Camera-type eye (tissue), 1 donor: ENCODE measurements around the gene PXDC1. TPM values are rescaled to one million over a fixed set of nuclear protein-coding genes. Genes with fewer than 3 reads are reported as not detected.

Source experiments
- total RNA-seq: library from RNA; depleted of rRNA; stranded (reverse); fragments of >200 nt; gene quantifications from one replicate; pipeline ENCODE4 v1.2.3, GENCODE V29; 2014

The PXDC1 gene
- total RNA-seq: 22.0 TPM

GRCh38 chr6:3751077-3751729 is at the start of gene PXDC1:
PXDC1 (minus strand) TSS chr6:3751713; CDS start chr6:3751531, 182 bp downstream.

Other genes starting within 250 kb of the PXDC1 start
- gene FAM50B, start 97.7 kb upstream of the PXDC1 start, total RNA-seq: 14.1 TPM